Gastroesophageal sphincter (tissue), 3 donors: ENCODE data around the gene ZNF576.

Source experiments
- CTCF ChIP-seq, 4 experiments: fragments of 200-600 bp in 2 of 4; fragments of 450-650 bp in 2 of 4; sonication (generic) in 1 of 4; IDR thresholded peaks; one replicate each; pipeline ENCODE4 v1.5.1; 2017 to 2019; ENCODE audit warnings: antibody characterized with exemption in 4 of 4, mild to moderate bottlenecking in 2 of 4, moderate library complexity in 2 of 4
- EP300 ChIP-seq: sonication (generic); formaldehyde crosslinking; IDR thresholded peaks from one replicate; pipeline ENCODE4 v1.6.1; 2017; ENCODE audit warnings: antibody characterized with exemption, mild to moderate bottlenecking
- POLR2A ChIP-seq, 2 donors: fragments of 450-650 bp; IDR thresholded peaks; one replicate each; pipeline ENCODE4 v1.6.1; 2017; ENCODE audit warnings: antibody characterized with exemption in 2 of 2, mild to moderate bottlenecking in 2 of 2, moderate library complexity in 1 of 2
- POLR2AphosphoS5 ChIP-seq: sonication (generic); formaldehyde crosslinking; IDR thresholded peaks from one replicate; pipeline ENCODE4 v1.6.1; 2017; ENCODE audit warnings: antibody characterized with exemption

GRCh38 chr19:43631491-43631890, 35.1 kb downstream of the ZNF576 start:
- no peak for TF ChIP-seq CTCF (IDR thresholded peaks at IDR 0.05)
- TF ChIP-seq POLR2AphosphoS5: no peak
- TF ChIP-seq EP300: no peak
- TF ChIP-seq POLR2A (IDR thresholded peaks at IDR 0.05): no peak
